A549 (cell line): ENCODE measurements around the gene RNF213. TPM values are rescaled to one million over a fixed set of nuclear protein-coding genes. Genes with fewer than 3 reads are reported as not detected.

Experiments
- ATAC-seq, 2 experiments: fragments of 200-7000 bp in 1 of 2; fragments of >200 bp in 1 of 2; cut with Nextera tagmentation in 1 of 2; cut with Tn5 transposase in 1 of 2; 3 replicates each; pipeline versions ENCODE4 v1.8.0 to v1.9.1; 2018 to 2020; ENCODE audit warnings: mild to moderate bottlenecking in 1 of 2, moderate library complexity in 1 of 2
- CTCF ChIA-PET: fragments of 300-600 bp; sonication (Branson Sonifier 250); formaldehyde crosslinking; extraction: SDS; loops from one replicate; lab custom pipeline; 2021; ENCODE audit warnings: antibody characterized with exemption, inconsistent platforms; lab: Yijun Ruan, JAX
- POLR2A ChIA-PET: fragments of 350-600 bp; formaldehyde crosslinking; extraction: SDS; loops from one replicate; lab custom pipeline; 2021; ENCODE audit warnings: antibody characterized with exemption, inconsistent platforms; lab: Yijun Ruan, JAX
- DNase-seq, 2 experiments: peaks; one replicate each; pipeline versions ENCODE4 v3.0.0 to v3.0.0-alpha.2; 2011 to 2016; ENCODE audit warnings: low read depth in 1 of 2, low spot score in 1 of 2
- FAIRE-seq: peaks from 2 replicates; lab custom pipeline; 2011; peaks lifted over from hg19 to GRCh38; lab: Jason Lieb, UNC
- H3K27ac ChIP-seq, 2 experiments: fragments of >200 bp; sonication (Bioruptor Twin); formaldehyde crosslinking; 3 replicates each; pipeline ENCODE4 v1.5.1; 2016 to 2017
- H3K4me1 ChIP-seq: fragments of >200 bp; sonication (Bioruptor Twin); formaldehyde crosslinking; 3 replicates; pipeline ENCODE4 v1.6.1; 2016
- H3K4me2 ChIP-seq: fragments of >200 bp; sonication (Bioruptor Twin); formaldehyde crosslinking; 3 replicates; pipeline ENCODE4 v1.6.1; 2016
- H3K4me3 ChIP-seq: fragments of >200 bp; sonication (Bioruptor Twin); formaldehyde crosslinking; 3 replicates; pipeline ENCODE4 v1.5.1; 2016
- H3K9me3 ChIP-seq: fragments of >200 bp; sonication (Bioruptor Twin); formaldehyde crosslinking; 3 replicates; pipeline ENCODE4 v1.6.1; 2016
- BHLHE40 ChIP-seq: IDR thresholded peaks from 2 replicates; pipeline ENCODE4 v1.6.1; 2012; ENCODE audit warnings: low read depth, low read length, inconsistent platforms
- CBX8 ChIP-seq: fragments of 200-600 bp; sonication (generic); IDR thresholded peaks from 2 replicates; pipeline ENCODE4 v1.6.1; 2016
- CTCF ChIP-seq: fragments of >200 bp; sonication (Bioruptor Twin); formaldehyde crosslinking; IDR thresholded peaks from 3 replicates; pipeline ENCODE4 v1.5.1; 2016
- EHMT2 ChIP-seq: fragments of 200-600 bp; sonication (generic); IDR thresholded peaks from 2 replicates; pipeline ENCODE4 v1.6.1; 2016; ENCODE audit warnings: antibody characterized with exemption, low read depth, mild to moderate bottlenecking, moderate library complexity
- EP300 ChIP-seq, 2 experiments: fragments of >200 bp; sonication (Bioruptor Twin); formaldehyde crosslinking; IDR thresholded peaks; 2 replicates in 1 of 2; 3 replicates in 1 of 2; pipeline ENCODE4 v1.6.1; 2016 to 2017
- FOXS1 ChIP-seq: fragments of 250-450 bp; sonication (Bioruptor Pico); IDR thresholded peaks from 2 replicates; pipeline ENCODE4 v1.5.0; 2020; ENCODE audit warnings: mild to moderate bottlenecking, moderate library complexity
- GATA3 ChIP-seq: IDR thresholded peaks from 2 replicates; pipeline ENCODE4 v1.6.1; 2012; ENCODE audit warnings: borderline replicate concordance
- HOXA7 ChIP-seq: fragments of 250-450 bp; sonication (Bioruptor Pico); IDR thresholded peaks from 2 replicates; pipeline ENCODE4 v1.5.0; 2020; ENCODE audit warnings: mild to moderate bottlenecking, moderate library complexity
- HOXB13 ChIP-seq: fragments of 250-450 bp; sonication (Bioruptor Pico); IDR thresholded peaks from 2 replicates; pipeline ENCODE4 v1.5.0; 2020; ENCODE audit warnings: low read depth, mild to moderate bottlenecking, moderate library complexity
- HOXB5 ChIP-seq: fragments of 250-450 bp; sonication (Bioruptor Pico); IDR thresholded peaks from 2 replicates; pipeline ENCODE4 v1.5.0; 2020; ENCODE audit warnings: mild to moderate bottlenecking, moderate library complexity
- JUNB ChIP-seq: fragments of >200 bp; sonication (Bioruptor Twin); formaldehyde crosslinking; IDR thresholded peaks from 2 replicates; pipeline ENCODE4 v1.6.1; 2016
- NR3C1 ChIP-seq: fragments of >200 bp; sonication (Bioruptor Twin); formaldehyde crosslinking; IDR thresholded peaks from 3 replicates; pipeline ENCODE4 v1.6.1; 2017
- RAD21 ChIP-seq, 2 experiments: fragments of >200 bp in 1 of 2; sonication (Bioruptor Twin) in 1 of 2; formaldehyde crosslinking in 1 of 2; IDR thresholded peaks in 1 of 2; conservative IDR thresholded peaks in 1 of 2; 2 replicates in 1 of 2; 3 replicates in 1 of 2; pipeline ENCODE4 v1.6.1; 2012 to 2018; ENCODE audit warnings: inconsistent platforms in 1 of 2
- RCOR1 ChIP-seq: fragments of 150-350 bp; IDR thresholded peaks from 2 replicates; pipeline ENCODE4 v1.6.1; 2014; ENCODE audit warnings: antibody characterized with exemption, low read length, low read depth
- RFX5 ChIP-seq: fragments of 450-650 bp; IDR thresholded peaks from 2 replicates; pipeline ENCODE4 v1.7.1; 2014; ENCODE audit warnings: antibody characterized with exemption, mild to moderate bottlenecking, moderate library complexity
- RNF2 ChIP-seq: fragments of 200-600 bp; sonication (generic); IDR thresholded peaks from 2 replicates; pipeline ENCODE4 v1.6.1; 2016; ENCODE audit warnings: low read depth, mild to moderate bottlenecking, antibody characterized with exemption, moderate library complexity, borderline replicate concordance
- SREBF2 ChIP-seq: fragments of 450-650 bp; IDR thresholded peaks from 2 replicates; pipeline ENCODE4 v1.6.1; 2014; ENCODE audit warnings: mild to moderate bottlenecking, moderate library complexity
- ZFP36 ChIP-seq: fragments of 450-650 bp; IDR thresholded peaks from 2 replicates; pipeline ENCODE4 v1.6.1; 2014; ENCODE audit warnings: borderline replicate concordance; ENCODE audit not compliant: partially characterized antibody
- ZNF302 ChIP-seq: fragments of 250-450 bp; sonication (Bioruptor Pico); IDR thresholded peaks from 2 replicates; pipeline ENCODE4 v1.9.0; 2021; ENCODE audit warnings: inconsistent platforms, mild to moderate bottlenecking, moderate library complexity
- WGBS: methylation state at CpG from one replicate; pipeline ENCODE4 v1.1.6; 2017; ENCODE audit errors: missing lambda C conversion rate; 5-methylcytosine and 5-hydroxymethylcytosine counted together
- polyA plus RNA-seq, 4 experiments: library from polyadenylated mRNA; depleted of rRNA in 3 of 4; stranded (reverse); fragments of >200 nt; fragmentation: RNase III in 1 of 4; extraction: RNeasy Plus Mini Kit Qiagen cat#74134 plus additional on column Dnase treatment in 1 of 4; gene quantifications; 2 replicates in 3 of 4; 3 replicates in 1 of 4; pipeline ENCODE4 v1.2.3, GENCODE V29; 2011 to 2017
- TF ChIP-seq, protein P1 (sequence below): IDR thresholded peaks from 2 replicates; pipeline ENCODE4 v1.6.1; 2012

The RNF213 gene
- polyA plus RNA-seq, 2 of the 4 experiments (the other 2 are of a cell fraction) = 59.1 to 127 TPM

DNA sequence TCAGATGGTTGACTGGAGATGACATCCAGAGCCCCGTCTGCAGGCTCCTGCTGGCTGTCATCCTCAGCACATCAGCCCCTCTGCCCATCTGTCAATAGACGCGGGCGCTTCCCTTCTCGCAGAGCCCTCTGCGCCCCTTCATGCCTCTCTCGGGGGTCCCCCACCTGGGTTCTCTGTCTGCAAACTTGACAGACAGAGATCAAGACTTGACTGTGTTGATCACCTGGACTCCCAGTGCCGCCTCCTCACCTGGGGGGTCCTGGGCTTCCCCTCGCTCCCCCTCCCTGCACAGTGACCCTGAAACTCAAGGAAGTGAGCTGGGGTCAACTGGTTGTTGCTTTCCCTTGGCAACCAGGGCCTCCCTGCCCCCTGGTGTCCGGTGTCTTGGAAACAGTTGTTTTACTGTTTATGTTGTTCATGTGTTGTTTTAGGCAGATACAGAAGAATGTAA is 31.9 kb downstream of the RNF213 start:
- FAIRE-seq (no peak), DNase-seq (no peak), ATAC-seq (no peak)
- H3K9me3 ChIP-seq = no peaks in the 10 kb centered on the region
- no peak overlapping the region for H3K27ac ChIP-seq
- H3K4me2 ChIP-seq = no peak overlapping the region
- no peak overlapping the region for H3K4me3 ChIP-seq
- TF ChIP-seq RAD21 (conservative IDR thresholded peaks at IDR 0.05 in 1 of 2, IDR thresholded peaks at IDR 0.05 in 1 of 2) (0 out of 5 replicates have a peak, but pooled peaks of 1 of the 2 experiments have one; percentile 18), CTCF (0 out of 3 replicates have a peak, but pooled peaks have one; percentile 9), HOXA7 (no peak)
- no peaks in the 10 kb centered on the region for H3K4me1 ChIP-seq
- POLR2A ChIA-PET = no interaction called here
- CTCF ChIA-PET = interaction anchor here (1.2 to 1.7 kb wide), 6 partner anchors 8 to 287 kb away, joined by 3 to 7 read pairs (median 4); no protein-coding TSS in a partner anchor
- WGBS = 95% methylated on average over 10 of the region's 10 CpGs

- FAIRE-seq = no peak
- CTCF ChIA-PET = no interaction called here
Measured at GRCh38 chr17:80294210-80294609, 33.6 kb downstream of the RNF213 start.

GRCh38 chr17:80294653-80295052 is 34.0 kb downstream of the RNF213 start:
- Histone ChIP-seq H3K9me3 (no peaks in the 10 kb centered on the region), H3K4me2 (no peak overlapping the region), H3K4me1 (no peaks in the 10 kb centered on the region)
- FAIRE-seq = no peak
- TF ChIP-seq BHLHE40 (no peak), RNF2 (no peak)
- TF ChIP-seq, protein P1, sequence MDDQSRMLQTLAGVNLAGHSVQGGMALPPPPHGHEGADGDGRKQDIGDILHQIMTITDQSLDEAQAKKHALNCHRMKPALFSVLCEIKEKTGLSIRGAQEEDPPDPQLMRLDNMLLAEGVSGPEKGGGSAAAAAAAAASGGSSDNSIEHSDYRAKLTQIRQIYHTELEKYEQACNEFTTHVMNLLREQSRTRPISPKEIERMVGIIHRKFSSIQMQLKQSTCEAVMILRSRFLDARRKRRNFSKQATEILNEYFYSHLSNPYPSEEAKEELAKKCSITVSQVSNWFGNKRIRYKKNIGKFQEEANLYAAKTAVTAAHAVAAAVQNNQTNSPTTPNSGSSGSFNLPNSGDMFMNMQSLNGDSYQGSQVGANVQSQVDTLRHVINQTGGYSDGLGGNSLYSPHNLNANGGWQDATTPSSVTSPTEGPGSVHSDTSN = no peak
- TF ChIP-seq, all 56 proteins: peak for 0
- ChIA-PET POLR2A (no interaction called here), CTCF (interaction anchor here (1.2 kb wide), 1 partner anchor 193 kb away, joined by 4 read pairs; the partner anchor contains the start of gene GAA)
- WGBS = 86% methylated on average over 6 of the region's 6 CpGs
- no peak overlapping the region for H3K4me3 ChIP-seq
- DNase-seq (no peak), ATAC-seq (no peak)
- H3K27ac ChIP-seq = no peak overlapping the region

More at GRCh38 chr17:80294210-80294609, 33.6 kb downstream of the RNF213 start:
- no peak overlapping the region for H3K4me3 ChIP-seq
- ATAC-seq (no peak), DNase-seq (no peak)
- H3K9me3 ChIP-seq = no peaks in the 10 kb centered on the region
- H3K4me2 ChIP-seq = no peak overlapping the region
- H3K27ac ChIP-seq = no peak overlapping the region
- no peak for TF ChIP-seq RAD21 (conservative IDR thresholded peaks at IDR 0.05 in 1 of 2, IDR thresholded peaks at IDR 0.05 in 1 of 2)
- TF ChIP-seq RFX5 = no peak
- TF ChIP-seq ZNF302 (CRISPR knock-in tag) = no peak
- TF ChIP-seq HOXB13 (CRISPR knock-in tag) = no peak
- TF ChIP-seq FOXS1 = no peak
- TF ChIP-seq SREBF2 = no peak
- no peak for TF ChIP-seq ZFP36
- TF ChIP-seq JUNB = no peak
- no peak for TF ChIP-seq HOXB5 (CRISPR knock-in tag)
- TF ChIP-seq EP300 (IDR thresholded peaks at IDR 0.05) = no peak
- no peaks in the 10 kb centered on the region for H3K4me1 ChIP-seq
- WGBS = 89% methylated on average over 6 of the region's 7 CpGs
- POLR2A ChIA-PET = no interaction called here

GRCh38 chr17:80295146-80295545 is 34.5 kb downstream of the RNF213 start:
- CTCF ChIA-PET = interaction anchor here (0.6 to 1.5 kb wide), 4 partner anchors 10 to 194 kb away, joined by 3 to 8 read pairs (median 4); partner anchors contain the start of gene GAA
- WGBS = 94% methylated on average over 3 of the region's 5 CpGs
- POLR2A ChIA-PET = no interaction called here

More at GRCh38 chr17:80295146-80295545, 34.5 kb downstream of the RNF213 start:
- Histone ChIP-seq H3K4me1 (no peaks in the 10 kb centered on the region), H3K4me3 (no peak overlapping the region), H3K27ac (no peak overlapping the region), H3K4me2 (no peak overlapping the region)
- no peak for FAIRE-seq
- TF ChIP-seq CBX8 (no peak), JUNB (no peak), HOXB13 (CRISPR knock-in tag) (no peak), NR3C1 (no peak), EHMT2 (no peak), GATA3 (no peak), RCOR1 (no peak)
- TF ChIP-seq, all 56 proteins: peak for 0
- no peaks in the 10 kb centered on the region for H3K9me3 ChIP-seq
- DNase-seq (no peak), ATAC-seq (no peak)
